Sigmoid colon (tissue), 4 donors: ENCODE measurements around the gene VPS13D.

Source experiments
- CTCF ChIP-seq, 4 experiments: fragments of 450-650 bp in 3 of 4; fragments of 200-600 bp in 1 of 4; IDR thresholded peaks; one replicate each; pipeline ENCODE4 v1.5.1; 2016 to 2019; ENCODE audit warnings: antibody characterized with exemption in 4 of 4, mild to moderate bottlenecking in 3 of 4, moderate library complexity in 2 of 4
- EP300 ChIP-seq, 4 donors: sonication (generic); formaldehyde crosslinking; IDR thresholded peaks; one replicate each; pipeline ENCODE4 v1.6.1; 2017; ENCODE audit warnings: antibody characterized with exemption in 4 of 4
- POLR2A ChIP-seq, 2 donors: fragments of 450-650 bp; IDR thresholded peaks; one replicate each; pipeline ENCODE4 v1.6.1; 2016; ENCODE audit warnings: antibody characterized with exemption in 2 of 2, mild to moderate bottlenecking in 2 of 2, moderate library complexity in 2 of 2
- POLR2AphosphoS5 ChIP-seq, 4 donors: sonication (generic); formaldehyde crosslinking; IDR thresholded peaks; one replicate each; pipeline ENCODE4 v1.6.1; 2017; ENCODE audit warnings: antibody characterized with exemption in 4 of 4

GRCh38 chr1:12255913-12256312, 26.1 kb downstream of the VPS13D start:
- TF ChIP-seq CTCF (IDR thresholded peaks at IDR 0.05): no peak
- TF ChIP-seq POLR2AphosphoS5 (IDR thresholded peaks at IDR 0.05): no peak
- no peak for TF ChIP-seq POLR2A (IDR thresholded peaks at IDR 0.05)
- no peak for TF ChIP-seq EP300 (IDR thresholded peaks at IDR 0.05)
